ENCODE measurements around the gene ARPP21. TPM values are rescaled to one million over a fixed set of nuclear protein-coding genes. Genes with fewer than 3 reads are reported as not detected.

Gene ARPP21
- total and polyA plus RNA-seq, 9 donors, result not detected

DNA sequence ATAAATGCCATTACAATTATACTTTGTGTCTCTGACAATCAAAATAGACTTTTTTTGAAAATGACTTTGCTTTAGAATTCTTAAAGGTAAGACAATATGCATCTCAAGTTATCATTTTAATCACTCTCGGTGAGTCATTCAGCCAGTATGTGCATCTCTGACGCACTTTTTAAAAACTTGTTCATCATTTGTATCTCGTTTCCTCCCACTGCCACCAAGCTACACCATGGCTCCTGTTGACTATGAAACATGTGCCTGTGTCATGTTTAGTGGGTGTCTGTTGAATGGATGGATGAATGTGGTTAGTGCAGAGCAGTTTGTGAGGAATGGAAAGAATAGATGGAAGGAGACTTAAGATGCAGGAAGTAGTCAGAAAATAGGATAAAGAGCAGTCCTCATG lies 68.6 kb downstream of the ARPP21 start:
- DNase-seq, result no peak
- Histone ChIP-seq H3K27ac (no peak overlapping the region), H3K27me3 (no peaks in the 10 kb centered on the region), H3K9me3 (no peaks in the 10 kb centered on the region), H3K4me1 (ENCODE audit: insufficient read depth) (no peaks in the 10 kb centered on the region), H3K36me3 (no peaks in the 10 kb centered on the region), H3K4me3 (no peak overlapping the region)
- TF ChIP-seq, protein P1, sequence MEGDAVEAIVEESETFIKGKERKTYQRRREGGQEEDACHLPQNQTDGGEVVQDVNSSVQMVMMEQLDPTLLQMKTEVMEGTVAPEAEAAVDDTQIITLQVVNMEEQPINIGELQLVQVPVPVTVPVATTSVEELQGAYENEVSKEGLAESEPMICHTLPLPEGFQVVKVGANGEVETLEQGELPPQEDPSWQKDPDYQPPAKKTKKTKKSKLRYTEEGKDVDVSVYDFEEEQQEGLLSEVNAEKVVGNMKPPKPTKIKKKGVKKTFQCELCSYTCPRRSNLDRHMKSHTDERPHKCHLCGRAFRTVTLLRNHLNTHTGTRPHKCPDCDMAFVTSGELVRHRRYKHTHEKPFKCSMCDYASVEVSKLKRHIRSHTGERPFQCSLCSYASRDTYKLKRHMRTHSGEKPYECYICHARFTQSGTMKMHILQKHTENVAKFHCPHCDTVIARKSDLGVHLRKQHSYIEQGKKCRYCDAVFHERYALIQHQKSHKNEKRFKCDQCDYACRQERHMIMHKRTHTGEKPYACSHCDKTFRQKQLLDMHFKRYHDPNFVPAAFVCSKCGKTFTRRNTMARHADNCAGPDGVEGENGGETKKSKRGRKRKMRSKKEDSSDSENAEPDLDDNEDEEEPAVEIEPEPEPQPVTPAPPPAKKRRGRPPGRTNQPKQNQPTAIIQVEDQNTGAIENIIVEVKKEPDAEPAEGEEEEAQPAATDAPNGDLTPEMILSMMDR (IDR thresholded peaks at IDR 0.05), result no peak
- no peak for TF ChIP-seq EP300 (IDR thresholded peaks at IDR 0.05)
- TF ChIP-seq POLR2A (IDR thresholded peaks at IDR 0.05), result no peak
- intact Hi-C loops (cut with DNase I), result loop anchor here in 1 of 4 donors (10.0 kb wide), 1 partner anchor 633 kb away; no protein-coding TSS in a partner anchor
- WGBS, 3 donors, result 82 to 90% (median 83%) methylated on average over 3 of the region's 3 CpGs

DNA sequence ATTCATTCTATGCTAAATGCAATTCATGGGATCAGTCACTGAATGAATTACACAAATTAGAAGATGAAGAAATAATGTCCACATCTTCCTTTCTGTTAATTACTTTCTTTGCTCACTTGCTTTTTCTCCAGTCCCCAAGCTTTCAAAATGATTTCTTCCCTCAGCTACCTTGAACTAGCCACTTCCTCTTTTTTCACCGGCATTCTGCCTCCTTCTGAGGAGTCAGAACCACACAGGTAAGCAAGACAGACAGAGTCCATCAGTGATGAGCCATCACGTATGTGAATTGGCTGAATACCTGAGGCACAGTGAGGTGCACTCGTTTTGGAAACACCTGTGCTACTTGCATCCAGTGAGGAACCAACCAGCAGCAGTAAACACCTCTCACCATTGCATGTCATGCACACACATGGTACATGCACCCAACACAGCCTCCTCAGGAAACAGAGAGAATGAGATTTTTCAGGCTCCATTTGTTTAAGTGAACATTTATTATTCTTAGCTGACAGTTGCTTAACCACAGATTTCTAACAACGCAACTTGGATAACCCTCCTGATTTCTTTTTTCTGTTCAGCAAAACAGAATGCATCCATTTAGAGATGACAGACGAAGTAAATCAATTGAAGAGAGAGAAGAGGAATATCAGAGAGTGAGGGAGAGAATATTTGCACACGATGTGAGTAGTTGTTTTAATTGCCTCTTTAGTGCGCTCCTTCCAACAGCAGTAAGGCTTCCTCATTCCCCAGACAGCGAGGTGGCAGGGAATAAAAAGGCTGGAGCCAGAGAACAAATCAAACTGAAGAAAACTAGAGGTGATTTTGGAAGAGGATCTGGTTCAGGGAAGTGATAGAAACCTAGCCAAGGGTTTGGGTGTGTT lies 69.3 kb downstream of the ARPP21 start:
- Histone ChIP-seq H3K27me3 (no peaks in the 10 kb centered on the region), H3K9me3 (no peaks in the 10 kb centered on the region), H3K36me3 (no peaks in the 10 kb centered on the region), H3K27ac (no peak overlapping the region), H3K4me1 (ENCODE audit: insufficient read depth) (no peaks in the 10 kb centered on the region), H3K4me3 (no peak overlapping the region)
- WGBS, 3 donors, result 56 to 58% (median 58%) methylated on average over 8 of the region's 8 CpGs
- intact Hi-C loops (cut with DNase I), result loop anchor here in 1 of 4 donors (10.0 kb wide), 1 partner anchor 634 kb away; no protein-coding TSS in a partner anchor
- TF ChIP-seq POLR2A (IDR thresholded peaks at IDR 0.05), result no peak
- TF ChIP-seq EP300 (IDR thresholded peaks at IDR 0.05), result no peak
- TF ChIP-seq, protein P1 (IDR thresholded peaks at IDR 0.05), result no peak
- DNase-seq, result no peak

DNA sequence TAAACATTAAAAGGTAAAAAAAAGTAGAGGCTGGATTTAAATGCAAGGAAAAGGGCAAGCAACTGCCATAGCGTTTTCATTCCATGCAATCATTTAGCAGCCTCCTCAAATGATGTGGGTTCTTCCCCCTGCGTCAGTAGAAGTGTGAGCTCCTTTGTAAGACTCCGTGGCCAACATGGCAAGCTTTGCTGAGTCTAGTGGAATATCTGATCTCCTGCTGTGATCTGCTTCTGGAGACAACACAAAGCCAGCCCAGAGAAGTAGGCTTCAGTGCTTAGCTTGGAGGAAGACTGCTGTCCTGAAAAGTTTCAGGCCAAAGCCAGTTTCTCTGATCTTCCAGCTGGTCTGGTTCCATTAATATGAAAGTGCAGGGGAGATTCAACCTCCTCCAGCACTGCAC lies 70.4 kb downstream of the ARPP21 start:
- no peak overlapping the region for H3K27ac ChIP-seq
- no peaks in the 10 kb centered on the region for H3K27me3 ChIP-seq
- intact Hi-C loops (cut with DNase I), result loop anchor here in 1 of 4 donors (10.0 kb wide), 1 partner anchor 635 kb away; no protein-coding TSS in a partner anchor
- H3K4me3 ChIP-seq, result no peak overlapping the region
- H3K4me1 ChIP-seq (ENCODE audit: insufficient read depth), result no peaks in the 10 kb centered on the region
- TF ChIP-seq, protein P1 (IDR thresholded peaks at IDR 0.05), result no peak
- TF ChIP-seq POLR2A (IDR thresholded peaks at IDR 0.05) (no peak), EP300 (IDR thresholded peaks at IDR 0.05) (no peak)
- no peaks in the 10 kb centered on the region for H3K9me3 ChIP-seq
- no peak for DNase-seq
- H3K36me3 ChIP-seq, result no peaks in the 10 kb centered on the region
- 76 to 79% (median 79%) methylated on average over 3 of the region's 3 CpGs for WGBS, 3 donors

DNA sequence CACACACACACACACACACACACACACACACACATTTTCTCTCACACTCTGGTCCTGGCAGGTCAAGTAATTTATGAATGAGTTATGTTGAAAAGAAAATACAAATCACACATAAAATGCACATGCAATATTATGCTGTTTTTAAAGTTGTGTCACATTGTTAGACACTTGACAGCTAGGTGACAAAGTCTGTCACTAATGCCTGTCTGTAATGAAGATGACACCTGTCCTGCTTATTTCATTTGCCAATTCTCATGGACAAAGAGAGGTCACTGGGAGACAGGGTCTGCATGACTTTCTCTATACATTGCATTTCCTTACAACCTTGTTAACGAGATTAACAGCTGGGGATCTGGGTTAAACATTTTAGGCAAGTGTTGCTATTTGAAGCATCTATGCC lies 71.2 kb downstream of the ARPP21 start:
- TF ChIP-seq POLR2A (IDR thresholded peaks at IDR 0.05) (no peak), EP300 (IDR thresholded peaks at IDR 0.05) (no peak)
- TF ChIP-seq, protein P1 (IDR thresholded peaks at IDR 0.05), result no peak
- Histone ChIP-seq H3K36me3 (no peaks in the 10 kb centered on the region), H3K4me3 (no peak overlapping the region), H3K27ac (no peak overlapping the region), H3K27me3 (no peaks in the 10 kb centered on the region), H3K9me3 (no peaks in the 10 kb centered on the region), H3K4me1 (ENCODE audit: insufficient read depth) (no peaks in the 10 kb centered on the region)
- no peak for DNase-seq
- WGBS, 3 donors, result 66 to 81% (median 69%) methylated on average over 1 of the region's 1 CpG
- intact Hi-C loops (cut with DNase I), result no loop called here
